Adrenal gland (tissue), 5 donors: ENCODE results near the gene AK8.

Experiments used
- POLR2A ChIP-seq, 2 donors: fragments of 450-650 bp; IDR thresholded peaks; one replicate each; pipeline ENCODE4 v1.6.1; 2017; ENCODE audit warnings: antibody characterized with exemption in 2 of 2, mild to moderate bottlenecking in 2 of 2, moderate library complexity in 1 of 2
- TF ChIP-seq, protein P1 (sequence below), 6 experiments: fragments of 450-650 bp in 4 of 6; fragments of 200-600 bp in 2 of 6; sonication (generic) in 1 of 6; IDR thresholded peaks; 1 replicate in 5 of 6; 2 replicates in 1 of 6; pipeline versions ENCODE4 v1.5.1 to v1.8.0; 2016 to 2021; ENCODE audit warnings: antibody characterized with exemption in 6 of 6, mild to moderate bottlenecking in 2 of 6, moderate library complexity in 1 of 6
- donor health status: DM: no; HTN: no; CAD: no.

DNA sequence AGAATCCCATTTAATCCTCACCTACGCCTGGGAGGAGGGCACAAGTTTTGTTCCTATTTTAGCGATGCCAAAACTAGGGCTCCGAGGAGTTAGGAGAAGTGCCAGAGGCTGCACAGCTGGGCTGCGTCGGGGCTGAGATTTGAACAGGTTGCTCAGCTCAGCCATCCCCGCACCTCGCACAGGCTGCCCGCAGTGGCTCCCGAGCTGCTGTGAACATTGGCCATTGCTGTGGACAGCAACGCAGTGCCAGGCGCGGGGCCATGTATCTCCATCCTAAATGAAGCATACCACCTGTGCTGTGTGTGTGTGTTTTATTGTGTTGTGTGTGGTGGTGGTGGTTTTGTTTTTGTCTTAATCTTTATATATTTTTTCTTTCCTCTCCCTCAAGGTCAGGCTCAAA, 52.0 kb downstream of the AK8 start:
- no peak for TF ChIP-seq POLR2A (IDR thresholded peaks at IDR 0.05)
- TF ChIP-seq, protein P1, sequence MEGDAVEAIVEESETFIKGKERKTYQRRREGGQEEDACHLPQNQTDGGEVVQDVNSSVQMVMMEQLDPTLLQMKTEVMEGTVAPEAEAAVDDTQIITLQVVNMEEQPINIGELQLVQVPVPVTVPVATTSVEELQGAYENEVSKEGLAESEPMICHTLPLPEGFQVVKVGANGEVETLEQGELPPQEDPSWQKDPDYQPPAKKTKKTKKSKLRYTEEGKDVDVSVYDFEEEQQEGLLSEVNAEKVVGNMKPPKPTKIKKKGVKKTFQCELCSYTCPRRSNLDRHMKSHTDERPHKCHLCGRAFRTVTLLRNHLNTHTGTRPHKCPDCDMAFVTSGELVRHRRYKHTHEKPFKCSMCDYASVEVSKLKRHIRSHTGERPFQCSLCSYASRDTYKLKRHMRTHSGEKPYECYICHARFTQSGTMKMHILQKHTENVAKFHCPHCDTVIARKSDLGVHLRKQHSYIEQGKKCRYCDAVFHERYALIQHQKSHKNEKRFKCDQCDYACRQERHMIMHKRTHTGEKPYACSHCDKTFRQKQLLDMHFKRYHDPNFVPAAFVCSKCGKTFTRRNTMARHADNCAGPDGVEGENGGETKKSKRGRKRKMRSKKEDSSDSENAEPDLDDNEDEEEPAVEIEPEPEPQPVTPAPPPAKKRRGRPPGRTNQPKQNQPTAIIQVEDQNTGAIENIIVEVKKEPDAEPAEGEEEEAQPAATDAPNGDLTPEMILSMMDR (IDR thresholded peaks at IDR 0.05): no peak
